Neutrophil (primary cell): ENCODE data around the gene CHFR.
"Not testable (repeated sequence)": the region's sequence is repeated elsewhere in the genome, so short reads cannot be mapped to it uniquely, and the experiment has no call there.

Experiments
- H3K27ac ChIP-seq: fragments of 200-600 bp; sonication (generic); 2 replicates; pipeline ENCODE4 v1.5.1; 2016; ENCODE audit warnings: mild to moderate bottlenecking, moderate library complexity
- H3K27me3 ChIP-seq: fragments of 200-600 bp; sonication (generic); 2 replicates; pipeline ENCODE4 v1.6.0; 2016; ENCODE audit warnings: mild to moderate bottlenecking
- H3K36me3 ChIP-seq: fragments of 200-600 bp; sonication (generic); 2 replicates; pipeline ENCODE4 v1.5.1; 2017
- H3K4me1 ChIP-seq, 2 experiments: fragments of 200-600 bp in 1 of 2; sonication (generic) in 1 of 2; 1 replicate in 1 of 2; 2 replicates in 1 of 2; pipeline versions ENCODE4 v1.5.1 to v1.6.1; 2013 to 2016; ENCODE audit warnings: low read depth in 1 of 2, low read length in 1 of 2, mild to moderate bottlenecking in 1 of 2, moderate library complexity in 1 of 2; ENCODE audit not compliant: control insufficient read depth in 1 of 2, insufficient read depth in 1 of 2
- H3K4me3 ChIP-seq, 2 experiments: fragments of 200-600 bp in 1 of 2; sonication (generic) in 1 of 2; 1 replicate in 1 of 2; 2 replicates in 1 of 2; pipeline ENCODE4 v1.5.1; 2013 to 2016; ENCODE audit warnings: low read depth in 1 of 2, low read length in 1 of 2, mild to moderate bottlenecking in 1 of 2, moderate library complexity in 1 of 2
- H3K9me3 ChIP-seq: fragments of 200-600 bp; sonication (generic); 2 replicates; pipeline ENCODE4 v1.5.1; 2016
- TF ChIP-seq, protein P1 (sequence below): fragments of 200-600 bp; sonication (generic); IDR thresholded peaks from 2 replicates; pipeline ENCODE4 v1.5.1; 2016; ENCODE audit warnings: antibody characterized with exemption

The CHFR gene

DNA sequence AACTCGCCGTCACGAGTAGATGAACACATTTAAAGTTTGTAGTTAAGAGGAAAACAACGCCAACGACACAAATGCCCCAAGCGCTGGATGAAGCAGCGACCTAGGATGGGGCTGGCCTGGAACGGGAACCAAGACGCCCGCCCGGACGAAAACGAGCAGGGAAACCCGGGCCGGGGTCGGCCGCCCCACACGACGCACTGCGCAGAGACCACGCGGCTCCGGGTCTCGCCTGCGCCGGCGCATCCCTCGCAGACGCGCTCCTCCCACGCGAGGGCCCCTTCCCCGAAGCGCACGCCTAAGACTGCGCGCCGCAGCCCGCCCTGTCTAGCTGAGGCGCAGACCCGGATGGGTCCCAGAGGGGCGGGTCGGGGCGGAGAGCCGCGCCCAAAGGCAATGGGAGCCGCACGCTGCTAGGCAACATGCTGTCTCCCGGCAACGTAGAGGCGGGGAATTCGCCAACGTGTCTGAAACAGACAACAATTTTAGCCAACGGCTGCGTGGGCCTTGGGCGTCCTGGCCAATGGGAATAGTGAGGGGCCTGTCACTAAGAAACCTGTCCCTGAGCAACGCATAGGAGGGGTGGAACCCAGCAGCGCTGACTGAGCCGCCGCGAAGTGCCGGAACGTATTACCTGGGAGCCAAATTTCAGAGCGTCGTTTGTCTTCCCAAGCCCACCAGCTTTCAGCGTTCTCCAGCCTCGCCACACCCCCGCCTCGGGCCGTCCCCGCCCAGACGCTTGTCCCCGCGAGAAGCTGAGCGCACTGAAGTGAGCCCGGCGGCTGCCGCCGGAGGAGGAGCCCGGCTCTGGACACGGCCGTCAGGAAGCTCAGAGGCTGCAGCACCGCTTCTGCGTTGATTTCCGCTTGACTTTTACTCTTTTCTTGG, 21.0 kb upstream of the CHFR start:
- H3K9me3 ChIP-seq = peaks cover 9% of the 10 kb centered on the region
- peak overlapping the region; percentile 58 to 60 for H3K4me3 ChIP-seq
- H3K36me3 ChIP-seq = no peaks in the 10 kb centered on the region
- H3K27me3 ChIP-seq = peaks cover 74% of the 10 kb centered on the region
- no peak overlapping the region for H3K27ac ChIP-seq
- TF ChIP-seq, protein P1, sequence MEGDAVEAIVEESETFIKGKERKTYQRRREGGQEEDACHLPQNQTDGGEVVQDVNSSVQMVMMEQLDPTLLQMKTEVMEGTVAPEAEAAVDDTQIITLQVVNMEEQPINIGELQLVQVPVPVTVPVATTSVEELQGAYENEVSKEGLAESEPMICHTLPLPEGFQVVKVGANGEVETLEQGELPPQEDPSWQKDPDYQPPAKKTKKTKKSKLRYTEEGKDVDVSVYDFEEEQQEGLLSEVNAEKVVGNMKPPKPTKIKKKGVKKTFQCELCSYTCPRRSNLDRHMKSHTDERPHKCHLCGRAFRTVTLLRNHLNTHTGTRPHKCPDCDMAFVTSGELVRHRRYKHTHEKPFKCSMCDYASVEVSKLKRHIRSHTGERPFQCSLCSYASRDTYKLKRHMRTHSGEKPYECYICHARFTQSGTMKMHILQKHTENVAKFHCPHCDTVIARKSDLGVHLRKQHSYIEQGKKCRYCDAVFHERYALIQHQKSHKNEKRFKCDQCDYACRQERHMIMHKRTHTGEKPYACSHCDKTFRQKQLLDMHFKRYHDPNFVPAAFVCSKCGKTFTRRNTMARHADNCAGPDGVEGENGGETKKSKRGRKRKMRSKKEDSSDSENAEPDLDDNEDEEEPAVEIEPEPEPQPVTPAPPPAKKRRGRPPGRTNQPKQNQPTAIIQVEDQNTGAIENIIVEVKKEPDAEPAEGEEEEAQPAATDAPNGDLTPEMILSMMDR = no peak
- H3K4me1 ChIP-seq = peaks cover 12 to 15% of the 10 kb centered on the region in 2 experiments

- not testable (repeated sequence) for H3K4me3 ChIP-seq, H3K36me3 ChIP-seq, H3K27ac ChIP-seq
- peaks cover 12 to 15% of the 10 kb centered on the region in 2 experiments for H3K4me1 ChIP-seq
- peaks cover 15% of the 10 kb centered on the region for H3K9me3 ChIP-seq
- peaks cover 77% of the 10 kb centered on the region for H3K27me3 ChIP-seq
Observed at GRCh38 chr12:132907789-132908144, 20.4 kb upstream of the CHFR start.

GRCh38 chr12:132907216-132907615, 19.8 kb upstream of the CHFR start:
- Histone ChIP-seq H3K9me3 (peaks cover 15% of the 10 kb centered on the region), H3K4me1 (peaks cover 12 to 15% of the 10 kb centered on the region in 2 experiments), H3K27me3 (peaks cover 77% of the 10 kb centered on the region), H3K27ac (no peak overlapping the region), H3K4me3 (no peak overlapping the region), H3K36me3 (no peaks in the 10 kb centered on the region)
- TF ChIP-seq, protein P1 = no peak

DNA sequence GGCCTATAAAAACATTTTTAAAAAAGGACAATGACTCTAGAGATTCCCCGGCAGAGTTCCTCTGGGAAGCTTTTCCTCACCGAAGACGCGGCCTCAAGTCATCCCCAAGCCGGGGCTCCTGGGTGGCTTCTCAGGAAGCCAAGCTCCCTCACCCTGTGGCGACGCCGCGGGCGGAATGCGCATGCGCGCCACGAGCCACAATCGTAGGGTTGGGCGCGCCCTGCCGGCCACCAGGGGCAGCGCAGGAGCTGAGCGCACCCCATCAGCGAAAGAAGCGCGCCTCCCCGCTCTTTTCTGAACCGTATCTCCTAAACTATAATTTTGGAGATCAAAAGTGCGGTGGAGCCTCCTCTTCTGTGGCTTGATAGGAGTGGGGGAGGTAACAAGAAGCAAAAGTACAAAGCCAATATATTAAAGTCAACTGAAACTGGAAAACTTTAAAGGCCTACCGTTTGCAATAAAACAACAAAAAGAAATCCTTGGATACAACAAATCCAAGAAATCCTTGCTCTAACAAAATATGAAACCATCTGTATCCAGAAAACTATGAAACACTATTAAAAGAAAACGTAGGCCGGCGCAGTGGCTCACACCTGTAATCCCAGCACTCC, 17.4 kb upstream of the CHFR start:
- Histone ChIP-seq H3K27ac (no peak overlapping the region), H3K36me3 (no peaks in the 10 kb centered on the region), H3K27me3 (peaks cover 64% of the 10 kb centered on the region), H3K4me3 (peak overlapping the region in 1 of 2 experiments; percentile 18), H3K9me3 (peaks cover 15% of the 10 kb centered on the region), H3K4me1 (peaks cover 12 to 15% of the 10 kb centered on the region in 2 experiments)
- TF ChIP-seq, protein P1 = peak; percentile 74

DNA sequence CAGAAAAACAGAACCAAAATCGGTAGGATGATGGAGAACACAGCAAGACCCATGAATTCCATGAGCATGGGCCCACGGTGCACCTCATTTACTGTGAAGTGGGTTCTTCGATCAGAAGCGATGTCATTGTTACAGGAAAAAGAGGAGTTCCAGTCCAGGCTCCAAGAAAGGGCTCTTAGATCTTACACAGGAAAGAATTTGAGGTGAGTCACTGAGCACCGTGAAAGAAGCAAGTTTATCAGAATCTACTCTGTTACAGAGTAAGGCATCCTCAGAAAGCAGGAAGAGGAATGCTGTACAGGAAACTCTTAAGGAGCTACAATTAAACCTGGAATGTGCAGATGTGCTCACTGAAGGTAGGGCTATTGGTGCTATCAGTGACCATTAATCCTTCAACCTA, 11.6 kb upstream of the CHFR start:
- TF ChIP-seq, protein P1 = no peak

GRCh38 chr12:132888852-132889251, 1.4 kb upstream of the CHFR start:
- no peak overlapping the region for H3K27ac ChIP-seq
- TF ChIP-seq, protein P1 = no peak
- H3K9me3 ChIP-seq = no peaks in the 10 kb centered on the region
- H3K27me3 ChIP-seq = peaks cover 4% of the 10 kb centered on the region
- H3K36me3 ChIP-seq = peaks cover 11% of the 10 kb centered on the region
- peaks cover 16% of the 10 kb centered on the region in 2 experiments for H3K4me1 ChIP-seq
- H3K4me3 ChIP-seq = peak overlapping the region in 1 of 2 experiments; percentile 93

More for the DNA sequence above, 11.6 kb upstream of the CHFR start:
- Histone ChIP-seq H3K27ac (no peak overlapping the region), H3K9me3 (peaks cover 6% of the 10 kb centered on the region), H3K27me3 (peaks cover 6% of the 10 kb centered on the region), H3K4me3 (no peak overlapping the region), H3K36me3 (no peaks in the 10 kb centered on the region), H3K4me1 (no peaks in the 10 kb centered on the region)
